ENCODE measurements around the gene CAMK2G.
A peak's percentile ranks its signal among the peaks of the same experiment; 100 is the strongest.

CAMK2G gene

GRCh38 chr10:73786512-73786885 lies 87.9 kb downstream of the CAMK2G start:
- DNase-seq: no peak

DNA sequence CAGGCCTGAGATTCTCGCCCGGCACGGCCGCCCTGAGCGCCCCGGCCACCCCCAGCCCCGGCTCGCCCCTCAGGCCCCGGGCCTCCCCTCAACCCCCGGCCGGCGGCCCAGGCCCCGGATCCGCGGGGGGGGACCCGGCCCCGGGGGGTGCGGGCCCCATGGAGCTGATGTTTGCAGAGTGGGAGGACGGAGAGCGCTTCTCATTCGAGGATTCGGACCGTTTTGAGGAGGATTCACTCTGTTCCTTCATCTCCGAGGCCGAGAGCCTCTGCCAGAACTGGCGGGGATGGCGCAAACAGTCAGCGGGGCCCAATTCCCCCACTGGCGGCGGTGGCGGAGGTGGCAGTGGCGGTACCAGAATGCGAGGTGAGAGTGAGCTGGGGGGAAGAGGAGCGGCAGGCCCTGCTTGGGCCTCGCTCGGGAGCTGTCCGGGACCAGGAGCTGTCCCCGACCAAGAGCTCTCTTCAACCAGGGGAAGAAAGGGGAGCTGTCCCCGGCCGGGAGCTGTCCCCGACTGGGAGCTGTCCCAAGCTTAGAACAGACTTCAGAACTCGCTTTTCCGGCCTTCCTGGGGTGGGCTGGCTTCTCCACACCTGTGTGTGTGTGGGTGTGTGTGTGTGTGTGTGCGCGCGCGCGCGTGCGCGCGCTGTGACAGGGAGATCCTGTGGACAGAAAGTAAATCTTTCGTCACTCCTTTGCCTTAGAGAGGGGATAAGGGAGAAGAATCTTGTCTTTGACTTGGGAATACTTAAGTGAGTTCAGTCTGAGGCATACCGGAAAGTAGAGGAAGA lies 88.4 kb downstream of the CAMK2G start:
- DNase-seq: no peak

DNA sequence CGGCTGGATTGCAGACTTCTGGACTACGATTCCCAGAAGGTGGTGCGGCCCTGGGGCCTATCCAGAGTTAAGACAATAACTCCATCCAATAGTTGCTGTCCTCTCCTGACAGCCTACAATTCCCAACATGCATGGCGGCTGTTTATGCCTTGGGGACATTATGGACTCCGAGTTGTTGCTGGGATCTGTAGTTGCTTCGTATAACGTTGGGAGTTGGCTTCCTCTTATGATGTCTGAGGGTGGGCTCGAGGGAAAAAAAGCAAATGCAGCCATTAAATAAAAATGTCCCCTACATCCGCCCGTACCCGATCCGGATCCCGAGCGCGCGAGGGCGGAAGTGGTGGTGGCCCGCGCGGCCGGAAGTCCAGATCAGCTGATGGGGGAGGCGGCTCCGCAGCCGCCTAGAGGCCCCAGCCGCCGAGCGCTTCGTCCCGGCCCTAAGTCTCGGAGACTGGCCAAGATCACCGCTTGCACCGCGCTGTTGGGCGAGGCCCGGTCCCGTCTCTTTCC lies 89.1 kb downstream of the CAMK2G start, which contains the start of gene ZSWIM8:
ZSWIM8 (plus strand) TSS at position 396 of the 510 bp plus-strand sequence. CDS start 273 bp downstream, outside the sequence.
- DNase-seq: peak; percentile 73

DNA sequence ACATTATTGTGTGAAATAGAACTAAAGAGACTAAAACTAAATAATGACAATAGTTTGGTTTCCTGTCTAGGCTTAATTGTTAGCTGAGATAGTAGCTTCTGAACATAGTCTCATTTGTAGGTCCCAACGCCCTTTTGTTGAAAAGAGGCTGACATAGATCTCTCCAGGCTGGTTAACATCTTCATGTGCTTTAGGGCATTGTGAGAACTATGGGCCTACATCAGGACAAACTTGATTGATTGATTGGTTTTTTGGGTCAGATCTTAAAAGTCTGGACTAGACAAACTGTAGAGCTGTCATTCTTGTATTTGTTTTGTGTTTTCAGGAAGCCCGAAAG lies 91.6 kb downstream of the CAMK2G start:
- DNase-seq: no peak

DNA sequence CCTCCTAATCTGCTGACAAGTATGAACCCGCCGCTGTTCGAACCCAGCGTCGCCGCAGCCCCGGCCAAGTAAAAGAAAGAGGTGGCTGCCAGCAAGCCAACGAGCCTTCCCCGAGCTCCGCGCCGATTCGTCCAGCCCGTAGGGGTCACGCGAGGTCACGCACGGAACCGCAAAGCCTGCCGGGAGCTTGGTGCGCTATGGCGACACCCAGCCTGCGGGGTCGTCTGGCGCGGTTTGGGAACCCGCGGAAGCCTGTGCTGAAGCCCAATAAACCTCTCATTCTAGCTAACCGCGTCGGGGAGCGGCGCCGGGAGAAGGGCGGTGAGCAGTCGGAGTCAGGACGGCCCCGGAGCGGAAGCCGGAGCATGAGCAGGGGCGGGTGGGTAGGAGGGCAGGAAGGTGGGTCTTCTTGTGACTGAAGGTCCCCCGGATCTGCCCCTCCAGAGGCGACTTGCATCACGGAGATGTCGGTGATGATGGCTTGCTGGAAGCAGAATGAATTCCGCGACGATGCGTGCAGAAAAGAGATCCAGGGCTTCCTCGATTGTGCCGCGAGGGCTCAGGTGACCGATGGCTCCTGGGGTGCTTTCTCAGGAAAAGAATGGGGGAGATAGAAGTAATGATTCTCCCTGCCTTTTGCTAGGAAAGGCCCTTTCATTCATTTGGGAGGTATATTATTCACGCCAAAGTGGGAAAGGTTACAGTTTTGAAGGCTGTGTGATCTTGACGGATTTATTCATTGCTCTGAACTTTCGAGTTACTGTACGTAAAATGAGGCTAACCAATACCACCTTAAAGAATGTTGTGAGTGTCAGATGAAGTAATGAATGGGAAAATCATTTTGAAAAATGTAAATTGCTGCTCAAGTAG lies 92.2 kb downstream of the CAMK2G start, which contains the start of gene CHCHD1:
CHCHD1 (plus strand) TSS at position 170 of the 870 bp plus-strand sequence; CDS start at position 198, 28 bp downstream.
- peak; percentile 85 for DNase-seq

- DNase-seq: no peak
Measured at GRCh38 chr10:73781548-73781878, 92.8 kb downstream of the CAMK2G start.

- no peak for DNase-seq
Measured at GRCh38 chr10:73780966-73781365, 93.4 kb downstream of the CAMK2G start.

DNA sequence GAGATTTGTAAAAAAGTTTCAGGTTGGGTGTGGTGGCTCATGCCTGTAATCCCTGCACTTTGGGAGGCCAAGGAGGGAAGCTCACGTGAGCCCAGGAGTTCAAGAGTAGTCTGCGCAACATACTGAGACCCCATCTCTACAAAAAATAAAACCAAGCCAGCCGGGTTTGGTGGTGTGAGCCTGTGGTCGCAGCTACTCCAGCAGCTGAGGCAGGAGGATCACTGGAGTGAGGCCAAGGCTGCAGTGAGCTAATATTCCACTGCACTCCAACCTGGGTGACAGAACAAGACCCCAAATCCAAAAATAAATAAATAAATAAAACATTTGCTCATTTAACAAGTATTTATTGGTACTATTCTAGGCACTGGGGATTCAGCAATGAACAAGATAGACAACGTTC lies 94.1 kb downstream of the CAMK2G start:
- DNase-seq: no peak

DNA sequence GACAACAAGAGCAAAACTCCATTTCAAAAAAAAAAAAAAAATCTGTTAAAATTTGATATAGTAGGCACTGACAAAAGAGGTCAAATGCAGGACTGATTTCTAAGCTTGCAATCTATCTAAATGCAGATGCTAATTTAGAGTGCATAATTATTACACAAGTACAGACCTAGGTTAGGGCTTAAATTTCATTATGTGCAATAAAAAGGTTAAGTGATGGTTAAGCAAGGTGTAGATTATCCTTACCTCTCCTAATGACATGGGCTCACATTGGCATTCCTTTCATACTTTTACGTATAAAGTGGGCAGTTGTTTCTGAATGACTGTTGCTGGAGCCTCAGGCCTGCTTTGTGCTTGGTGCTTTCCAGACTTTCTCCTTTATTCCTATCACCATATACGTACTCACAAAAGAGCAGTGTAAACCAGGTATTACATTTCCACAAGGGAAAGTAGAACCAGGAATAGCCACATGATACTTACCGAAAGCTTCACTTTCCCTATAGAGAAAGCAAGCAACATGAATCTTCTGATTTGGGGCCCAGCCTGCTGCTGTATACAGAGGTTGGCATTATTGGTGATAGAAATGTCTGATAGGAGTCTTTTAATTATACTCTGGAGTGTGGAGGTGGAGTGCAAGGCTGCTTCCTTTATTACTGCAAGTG lies 94.7 kb downstream of the CAMK2G start:
- DNase-seq: no peak

- DNase-seq: no peak
Measured at GRCh38 chr10:73779018-73779417, 95.3 kb downstream of the CAMK2G start.

- peak; percentile 6 for DNase-seq
Measured at GRCh38 chr10:73774637-73775036, 99.7 kb downstream of the CAMK2G start.

GRCh38 chr10:73773152-73773879 lies 101.0 kb downstream of the CAMK2G start:
- no peak for DNase-seq

DNA sequence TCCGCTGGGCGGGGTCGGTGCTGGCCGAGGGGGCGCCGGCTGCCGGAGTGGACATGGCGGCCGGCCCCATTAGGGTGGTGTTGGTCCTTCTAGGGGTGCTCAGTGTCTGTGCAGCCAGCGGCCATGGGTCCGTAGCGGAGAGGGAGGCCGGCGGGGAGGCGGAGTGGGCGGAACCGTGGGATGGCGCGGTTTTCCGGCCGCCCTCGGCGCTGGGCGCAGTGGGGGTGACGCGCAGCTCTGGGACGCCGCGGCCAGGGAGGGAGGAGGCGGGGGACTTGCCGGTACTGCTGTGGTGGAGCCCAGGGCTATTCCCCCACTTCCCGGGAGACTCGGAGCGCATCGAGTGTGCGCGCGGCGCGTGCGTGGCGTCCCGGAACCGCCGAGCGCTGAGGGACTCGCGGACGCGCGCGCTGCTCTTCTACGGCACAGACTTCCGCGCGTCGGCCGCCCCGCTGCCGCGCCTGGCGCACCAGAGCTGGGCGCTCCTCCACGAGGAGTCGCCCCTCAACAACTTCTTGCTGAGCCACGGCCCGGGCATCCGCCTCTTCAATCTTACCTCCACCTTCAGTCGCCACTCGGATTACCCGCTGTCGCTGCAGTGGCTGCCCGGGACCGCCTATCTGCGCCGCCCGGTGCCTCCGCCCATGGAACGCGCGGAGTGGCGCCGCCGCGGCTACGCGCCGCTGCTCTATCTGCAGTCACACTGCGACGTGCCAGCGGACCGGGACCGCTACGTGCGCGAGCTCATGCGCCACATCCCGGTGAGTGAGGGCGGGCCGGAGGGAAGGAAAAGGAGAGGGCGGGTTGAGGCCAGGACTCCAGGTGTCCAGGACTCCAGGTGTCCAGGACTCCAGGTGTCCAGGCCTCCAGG lies 101.8 kb downstream of the CAMK2G start:
- DNase-seq: peak; percentile 60

- DNase-seq: peak; percentile 65
Measured at GRCh38 chr10:73771722-73772280, 102.6 kb downstream of the CAMK2G start.

DNA sequence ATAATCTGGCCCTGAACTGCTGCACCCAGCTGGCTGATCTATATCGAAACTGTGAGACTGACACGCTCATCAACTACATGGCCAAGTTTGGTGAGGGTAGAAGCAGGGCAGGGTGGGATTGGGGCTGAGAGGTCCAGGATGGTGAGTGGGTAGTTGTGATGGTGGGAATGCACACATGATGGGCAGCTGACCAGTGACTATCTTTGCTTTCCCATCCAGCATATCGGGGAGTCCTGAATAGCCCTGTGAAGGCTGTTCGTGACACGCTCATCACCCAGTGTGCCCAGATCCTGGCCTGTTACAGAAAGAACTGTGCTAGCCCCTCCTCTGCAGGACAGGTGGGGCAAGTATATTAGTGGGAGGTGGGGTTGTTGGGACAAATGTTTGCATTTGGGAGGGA lies 105.0 kb downstream of the CAMK2G start:
- DNase-seq: no peak

DNA sequence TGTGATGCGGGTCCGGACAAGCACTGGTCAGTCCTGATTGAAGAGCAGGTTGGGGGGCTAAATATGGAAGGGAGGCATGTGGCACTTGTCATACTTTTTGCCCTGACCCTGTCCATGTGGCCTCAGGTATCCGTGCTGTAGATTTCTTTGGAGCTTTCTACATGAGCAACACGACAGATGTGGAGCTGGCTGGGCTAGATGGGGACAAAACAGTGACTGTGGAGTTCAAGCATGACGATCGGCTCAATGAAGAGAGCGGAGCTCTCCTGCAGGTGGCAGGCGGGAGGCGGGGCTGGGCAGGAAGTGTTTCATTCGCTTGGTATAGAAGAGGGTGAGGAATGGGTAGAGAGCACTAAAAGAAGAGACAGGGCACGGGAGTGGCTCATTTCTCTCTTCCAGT lies 105.5 kb downstream of the CAMK2G start:
- no peak for DNase-seq

GRCh38 chr10:73765066-73765465 lies 109.3 kb downstream of the CAMK2G start:
- no peak for DNase-seq

- DNase-seq: no peak
Measured at GRCh38 chr10:73763343-73763742, 111.0 kb downstream of the CAMK2G start.

GRCh38 chr10:73762915-73763314 lies 111.4 kb downstream of the CAMK2G start:
- DNase-seq: no peak

All from NCI-H2227 treated with DMSO at 0.1 percent for 48 hours (cell line).